SK-N-MC (cell line): ENCODE data around the gene C6orf47.
A peak's percentile ranks its signal among the peaks of the same experiment; 100 is the strongest.

Experiments used
- DNase-seq: peaks from one replicate; pipeline ENCODE4 v3.0.0-alpha.2; 2011; ENCODE audit warnings: low read depth, low spot score
- H3K27ac ChIP-seq: fragments of 200-600 bp; sonication (generic); 2 replicates; pipeline ENCODE4 v1.5.1; 2016; ENCODE audit warnings: mixed run types
- H3K36me3 ChIP-seq: fragments of 200-600 bp; sonication (generic); 2 replicates; pipeline ENCODE4 v1.6.1; 2017; ENCODE audit warnings: antibody characterized with exemption, low read length, mixed read lengths; ENCODE audit not compliant: insufficient read depth
- H3K4me3 ChIP-seq: fragments of 200-600 bp; sonication (generic); 2 replicates; pipeline ENCODE4 v1.5.1; 2016
- H3K9ac ChIP-seq: fragments of 200-600 bp; sonication (generic); 2 replicates; pipeline ENCODE4 v1.8.0; 2017; ENCODE audit warnings: mixed run types, mixed read lengths; ENCODE audit not compliant: insufficient read length
- H3K9me3 ChIP-seq: fragments of 200-600 bp; sonication (generic); 2 replicates; pipeline ENCODE4 v1.6.1; 2017; ENCODE audit warnings: low read depth, mild to moderate bottlenecking, antibody characterized with exemption, low read length, moderate library complexity, mixed read lengths
- EZH2 ChIP-seq: fragments of 200-600 bp; sonication (generic); IDR thresholded peaks from one replicate; pipeline ENCODE4 v1.6.1; 2017; ENCODE audit warnings: antibody characterized with exemption
- FOXP2 ChIP-seq: optimal IDR thresholded peaks from 2 replicates; pipeline ENCODE3; 2011; ENCODE audit warnings: mild to moderate bottlenecking, moderate library complexity; ENCODE audit not compliant: insufficient read depth; ENCODE audit errors: extremely low read length, control extremely low read depth
- POLR2AphosphoS5 ChIP-seq: IDR thresholded peaks from 2 replicates; pipeline ENCODE4 v1.6.1; 2012; ENCODE audit warnings: mild to moderate bottlenecking, low read depth, low read length, borderline replicate concordance

The C6orf47 gene

DNA sequence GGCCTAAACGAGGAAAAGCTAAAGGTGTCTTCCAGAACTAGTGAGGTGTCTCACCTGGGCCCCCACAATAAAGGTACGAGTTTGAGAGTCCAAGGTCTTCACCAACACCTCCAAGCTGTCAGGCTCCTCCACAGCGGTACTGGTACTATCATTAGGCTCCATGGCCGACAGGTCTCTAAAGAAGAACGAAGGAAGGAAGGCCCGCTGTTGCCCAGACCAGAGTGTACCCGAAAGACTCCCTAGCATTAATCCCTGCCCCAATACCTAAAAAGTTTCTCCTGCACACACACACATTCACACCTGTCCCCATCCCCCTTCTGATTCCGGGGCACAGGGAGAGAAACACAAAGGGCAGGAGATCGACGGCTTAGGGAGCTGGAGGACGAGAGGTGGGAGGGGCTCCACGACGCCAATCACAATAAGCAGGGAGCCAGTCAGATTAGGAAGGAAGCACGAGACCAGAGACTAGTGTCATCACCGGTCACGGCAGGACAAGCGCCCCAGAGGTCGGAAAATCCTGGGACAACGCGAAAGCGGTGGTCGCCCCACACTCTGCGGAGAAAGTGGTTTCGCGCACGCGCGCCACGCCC lies 8.9 kb downstream of the C6orf47 start:
- Histone ChIP-seq H3K4me3 (peak overlapping the region; percentile 85), H3K36me3 (peaks cover 33% of the 10 kb centered on the region), H3K9ac (peak overlapping the region; percentile 84), H3K9me3 (no peaks in the 10 kb centered on the region), H3K27ac (0 out of 2 replicates have a peak overlapping the region, but pooled peaks have one; percentile 95)
- TF ChIP-seq FOXP2 (no peak), EZH2 (no peak), POLR2AphosphoS5 (no peak)
- DNase-seq: no peak

DNA sequence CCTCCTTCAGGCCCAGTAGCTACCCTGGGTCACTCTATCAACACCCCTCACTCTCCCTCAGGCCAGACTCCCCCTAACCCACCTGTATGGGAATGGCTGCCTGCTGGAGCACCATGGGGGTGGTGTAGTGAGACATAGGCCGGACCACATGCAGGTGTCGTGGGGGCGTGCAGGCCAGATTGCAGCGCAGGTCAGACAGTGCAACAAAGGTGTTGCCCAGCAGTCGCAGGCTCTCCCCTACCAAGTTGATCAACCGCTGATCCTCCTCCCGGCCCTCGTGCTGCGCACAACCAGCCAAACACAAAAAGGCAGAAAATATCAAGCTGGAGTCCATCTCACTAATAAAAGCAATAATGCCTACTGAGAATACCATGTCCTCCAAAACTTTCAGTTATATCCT lies 15.3 kb downstream of the C6orf47 start:
- DNase-seq: no peak
- H3K27ac ChIP-seq: no peak overlapping the region
- H3K9ac ChIP-seq: no peak overlapping the region
- H3K4me3 ChIP-seq: no peak overlapping the region
- no peaks in the 10 kb centered on the region for H3K9me3 ChIP-seq
- no peak for TF ChIP-seq EZH2
- no peak for TF ChIP-seq FOXP2
- TF ChIP-seq POLR2AphosphoS5: no peak
- H3K36me3 ChIP-seq: peaks cover 83% of the 10 kb centered on the region

DNA sequence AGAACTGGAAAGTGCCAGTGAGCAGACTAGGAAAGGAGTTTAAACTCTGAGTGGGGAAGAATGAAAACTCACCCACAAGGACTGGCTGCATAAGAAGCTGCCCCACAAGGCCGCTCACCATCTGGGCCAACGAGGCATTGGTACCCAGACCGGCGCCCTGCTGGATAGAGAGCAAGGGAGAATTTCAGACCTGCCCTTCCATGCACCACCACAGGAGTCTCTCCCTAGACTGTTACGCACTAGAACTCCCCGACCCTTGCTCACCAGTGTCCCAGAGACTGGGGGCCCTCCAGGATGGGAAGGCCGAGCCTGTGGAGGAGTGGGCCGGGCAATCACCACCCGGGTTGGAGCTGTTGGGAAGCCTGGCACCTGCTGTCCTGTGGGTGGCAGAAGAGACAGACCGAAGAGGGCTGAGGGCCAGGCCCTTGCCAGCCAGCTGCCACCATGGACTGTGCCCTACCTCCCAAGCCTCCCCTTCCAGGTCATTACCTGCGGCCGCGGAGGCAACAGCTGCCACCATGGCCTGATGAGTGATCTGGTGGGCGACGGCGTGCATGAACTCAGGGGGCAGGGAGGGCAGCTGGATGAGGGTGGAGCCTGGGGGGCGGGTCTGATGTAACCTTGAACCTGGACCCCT lies 16.6 kb downstream of the C6orf47 start:
- Histone ChIP-seq H3K36me3 (peaks cover 87% of the 10 kb centered on the region), H3K27ac (no peak overlapping the region), H3K9ac (no peak overlapping the region), H3K9me3 (no peaks in the 10 kb centered on the region), H3K4me3 (no peak overlapping the region)
- TF ChIP-seq EZH2 (no peak), POLR2AphosphoS5 (no peak), FOXP2 (no peak)
- no peak for DNase-seq

DNA sequence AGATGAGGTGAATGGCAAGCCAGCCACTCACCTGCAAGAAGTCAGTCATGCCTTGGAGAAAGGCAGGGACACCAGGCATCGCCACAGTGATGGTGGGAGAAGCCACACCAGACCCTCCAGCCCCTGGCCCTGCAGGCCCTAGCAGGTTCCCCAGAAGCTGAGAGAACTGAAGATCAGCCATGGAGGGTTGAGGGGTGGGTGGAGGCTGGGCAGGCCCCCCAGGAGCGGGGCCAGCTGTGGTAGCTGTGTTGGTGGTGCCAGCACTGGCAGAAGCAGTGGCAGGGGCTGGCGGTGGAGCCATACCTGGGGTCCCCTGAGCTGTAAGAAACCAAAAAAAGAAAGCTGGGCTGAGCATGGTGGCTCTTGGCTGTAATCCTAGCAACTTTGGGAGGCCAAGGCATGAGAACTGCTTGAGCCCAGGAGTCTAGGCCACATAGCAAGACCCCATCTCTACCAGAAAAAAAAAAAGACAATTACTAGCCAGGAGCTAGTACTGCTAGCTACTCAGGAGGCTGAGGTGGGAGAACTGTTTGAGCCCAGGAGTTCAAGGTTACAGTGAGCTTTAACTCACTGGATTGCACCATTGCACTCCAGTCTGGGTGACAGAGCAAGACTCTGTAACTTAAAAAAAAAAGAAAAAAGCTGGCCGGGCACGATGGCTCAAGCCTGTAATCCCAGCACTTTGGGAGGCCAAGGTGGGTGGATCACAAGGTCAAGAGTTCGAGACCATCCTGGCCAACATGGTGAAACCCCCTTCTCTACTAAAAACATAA lies 17.6 kb downstream of the C6orf47 start:
- no peak for DNase-seq
- H3K27ac ChIP-seq: no peak overlapping the region
- peaks cover 84% of the 10 kb centered on the region for H3K36me3 ChIP-seq
- no peak overlapping the region for H3K4me3 ChIP-seq
- TF ChIP-seq FOXP2 (no peak), EZH2 (no peak), POLR2AphosphoS5 (no peak)
- no peaks in the 10 kb centered on the region for H3K9me3 ChIP-seq
- no peak overlapping the region for H3K9ac ChIP-seq

GRCh38 chr6:31641370-31641769 lies 19.2 kb downstream of the C6orf47 start:
- Histone ChIP-seq H3K9ac (no peak overlapping the region), H3K4me3 (no peak overlapping the region), H3K9me3 (no peaks in the 10 kb centered on the region), H3K36me3 (peaks cover 88% of the 10 kb centered on the region), H3K27ac (no peak overlapping the region)
- no peak for DNase-seq
- no peak for TF ChIP-seq EZH2
- no peak for TF ChIP-seq FOXP2

DNA sequence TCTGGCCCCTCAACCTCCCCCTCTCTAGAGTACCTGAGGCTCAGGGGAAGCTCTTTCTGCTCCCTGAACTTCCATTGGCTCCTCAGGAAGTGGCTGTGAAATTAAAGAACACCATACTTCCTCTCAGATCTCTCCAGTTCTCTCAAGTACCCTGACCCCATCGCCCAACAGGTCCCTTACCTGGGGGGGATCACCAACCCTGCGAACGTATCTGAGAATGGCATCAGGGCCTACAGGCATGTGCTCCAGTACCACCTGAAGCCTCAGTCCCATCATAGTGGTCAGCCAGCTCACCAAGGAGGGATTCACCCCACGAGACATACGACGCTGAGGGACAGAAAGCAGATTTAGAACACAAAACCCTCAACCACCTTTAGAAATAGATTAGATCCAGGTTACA lies 20.0 kb downstream of the C6orf47 start:
- no peak overlapping the region for H3K4me3 ChIP-seq
- TF ChIP-seq FOXP2 (no peak), EZH2 (no peak), POLR2AphosphoS5 (no peak)
- no peaks in the 10 kb centered on the region for H3K9me3 ChIP-seq
- no peak overlapping the region for H3K27ac ChIP-seq
- no peak overlapping the region for H3K9ac ChIP-seq
- no peak for DNase-seq
- H3K36me3 ChIP-seq: peaks cover 89% of the 10 kb centered on the region

DNA sequence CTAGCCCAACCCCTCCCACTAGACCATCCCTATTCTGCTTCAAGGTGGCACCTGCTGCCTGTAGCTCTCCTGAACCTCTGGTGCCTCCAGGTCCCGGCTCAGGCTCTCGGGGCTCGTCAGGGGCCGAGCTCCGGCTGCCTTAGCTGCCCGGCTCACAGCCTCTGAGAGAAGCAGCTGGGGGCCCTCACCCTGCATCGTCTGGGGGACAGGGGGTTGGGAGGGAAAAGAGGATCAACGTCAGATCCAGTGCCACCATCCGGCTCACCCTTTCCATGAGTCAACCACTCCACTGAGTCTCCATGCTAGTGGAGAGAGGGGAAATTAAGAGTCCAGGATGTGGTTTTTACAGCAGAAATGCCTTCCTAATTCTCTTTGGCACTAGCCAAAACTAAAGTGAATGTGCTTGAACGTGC lies 21.1 kb downstream of the C6orf47 start:
- DNase-seq: no peak
- TF ChIP-seq FOXP2 (no peak), POLR2AphosphoS5 (0 out of 2 replicates have a peak, but pooled peaks have one; percentile 13), EZH2 (no peak)
- peaks cover 89% of the 10 kb centered on the region for H3K36me3 ChIP-seq
- H3K9ac ChIP-seq: no peak overlapping the region
- no peak overlapping the region for H3K4me3 ChIP-seq
- H3K9me3 ChIP-seq: no peaks in the 10 kb centered on the region
- H3K27ac ChIP-seq: peak overlapping the region; percentile 78

- peak; percentile 40 for TF ChIP-seq POLR2AphosphoS5
- TF ChIP-seq FOXP2: no peak
- peaks cover 89% of the 10 kb centered on the region for H3K36me3 ChIP-seq
- no peak for DNase-seq
- H3K27ac ChIP-seq: peak overlapping the region; percentile 78; the same call in 1 of the 2 replicates
- H3K4me3 ChIP-seq: no peak overlapping the region
- H3K9me3 ChIP-seq: no peaks in the 10 kb centered on the region
- no peak overlapping the region for H3K9ac ChIP-seq
These were observed 21.5 kb downstream of the C6orf47 start for GRCh38 chr6:31639043-31639442.
